Sigmoid colon (tissue), 4 donors: Measurements from ENCODE around the gene TSC22D1.

Source experiments
- CTCF ChIP-seq, 4 experiments: fragments of 450-650 bp in 3 of 4; fragments of 200-600 bp in 1 of 4; IDR thresholded peaks; one replicate each; pipeline ENCODE4 v1.5.1; 2016 to 2019; ENCODE audit warnings: antibody characterized with exemption in 4 of 4, mild to moderate bottlenecking in 3 of 4, moderate library complexity in 2 of 4
- EP300 ChIP-seq, 4 donors: sonication (generic); formaldehyde crosslinking; IDR thresholded peaks; one replicate each; pipeline ENCODE4 v1.6.1; 2017; ENCODE audit warnings: antibody characterized with exemption in 4 of 4
- POLR2A ChIP-seq, 2 donors: fragments of 450-650 bp; IDR thresholded peaks; one replicate each; pipeline ENCODE4 v1.6.1; 2016; ENCODE audit warnings: antibody characterized with exemption in 2 of 2, mild to moderate bottlenecking in 2 of 2, moderate library complexity in 2 of 2
- POLR2AphosphoS5 ChIP-seq, 4 donors: sonication (generic); formaldehyde crosslinking; IDR thresholded peaks; one replicate each; pipeline ENCODE4 v1.6.1; 2017; ENCODE audit warnings: antibody characterized with exemption in 4 of 4

- TF ChIP-seq CTCF (IDR thresholded peaks at IDR 0.05), result no peak
- no peak for TF ChIP-seq EP300 (IDR thresholded peaks at IDR 0.05)
- TF ChIP-seq POLR2A (IDR thresholded peaks at IDR 0.05), result no peak
- no peak for TF ChIP-seq POLR2AphosphoS5 (IDR thresholded peaks at IDR 0.05)
Measured at GRCh38 chr13:44458313-44458975, 117.7 kb downstream of the TSC22D1 start.
